NOMO-1 treated with dmso at 0.1 percent for 144 hours (cell line): ENCODE results near the gene PPM1M.

Source experiments
- DNase-seq: peaks from one replicate; lab custom pipeline; 2025; ENCODE audit not compliant: unreplicated experiment; lab: John Stamatoyannopoulos, UW

The PPM1M gene

DNA sequence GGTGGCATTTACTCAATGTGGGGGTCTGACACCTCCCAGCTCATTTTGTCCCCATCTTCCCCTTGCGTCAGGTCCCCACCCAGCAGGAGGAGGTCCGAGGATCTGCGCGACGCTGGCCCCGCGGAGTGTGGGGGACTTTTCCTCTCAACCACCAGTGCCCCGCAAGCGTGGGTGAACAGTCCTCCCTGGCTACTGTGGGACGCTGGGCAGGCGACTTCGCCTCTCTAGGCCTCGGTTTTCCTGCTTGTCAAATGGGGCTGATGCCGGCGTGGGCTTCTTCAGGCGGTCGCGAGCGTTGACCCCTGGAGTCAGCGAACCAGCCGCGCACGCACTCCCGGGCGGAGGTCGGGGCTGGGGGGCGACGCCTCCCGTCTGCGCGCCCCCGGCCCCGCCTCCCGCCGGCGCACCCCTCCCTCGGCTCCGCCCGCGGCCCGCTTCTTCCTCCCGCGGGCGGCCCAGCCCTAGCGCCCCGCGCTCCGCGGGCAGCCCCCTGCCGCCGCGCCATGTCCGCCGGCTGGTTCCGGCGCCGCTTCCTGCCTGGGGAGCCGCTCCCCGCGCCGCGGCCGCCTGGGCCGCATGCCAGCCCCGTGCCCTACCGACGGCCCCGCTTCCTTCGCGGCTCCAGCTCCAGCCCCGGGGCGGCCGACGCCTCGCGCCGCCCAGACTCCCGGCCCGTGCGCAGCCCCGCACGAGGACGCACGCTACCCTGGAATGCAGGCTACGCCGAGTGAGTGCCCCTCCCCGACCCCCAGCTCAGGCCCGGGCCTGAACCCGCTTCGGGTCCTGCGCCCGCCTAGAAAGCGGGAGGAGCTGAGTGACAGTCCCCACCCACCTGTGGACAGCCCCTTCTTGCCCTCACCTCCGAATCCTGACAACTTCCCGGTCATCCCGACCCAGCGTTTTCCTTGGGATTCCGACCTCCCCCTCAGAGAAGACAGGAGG, at the start of gene PPM1M:
Gene PPM1M (plus strand): TSS at position 438 of the 942 bp plus-strand sequence. CDS start 66 bp downstream, at position 504.
- DNase-seq: no peak

DNA sequence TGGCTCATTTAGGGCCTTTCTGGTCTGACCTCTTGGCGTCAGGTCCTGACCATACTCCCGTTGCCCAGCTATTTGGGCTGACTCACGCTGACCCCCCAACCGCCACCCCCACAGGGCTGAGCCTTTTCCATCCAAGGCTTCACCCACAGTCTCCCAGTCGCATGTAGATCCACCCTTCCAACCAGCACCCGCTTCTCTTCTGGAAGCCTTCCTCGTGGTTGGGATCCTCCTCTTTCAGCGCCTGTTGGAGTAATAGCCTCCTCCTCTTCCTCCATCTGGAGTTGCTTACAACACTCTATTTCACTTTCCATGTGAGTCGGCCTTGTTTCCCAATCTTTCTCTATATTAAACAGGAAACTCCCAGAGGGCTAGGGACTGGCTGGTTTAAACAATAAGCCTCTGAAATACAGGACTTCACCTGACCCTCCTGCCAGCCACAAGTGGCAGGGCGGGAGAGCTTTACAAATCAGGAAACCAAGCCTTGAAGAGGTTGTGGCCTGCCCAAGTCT, 49.7 kb upstream of the PPM1M start:
- DNase-seq: peak; percentile 24

DNA sequence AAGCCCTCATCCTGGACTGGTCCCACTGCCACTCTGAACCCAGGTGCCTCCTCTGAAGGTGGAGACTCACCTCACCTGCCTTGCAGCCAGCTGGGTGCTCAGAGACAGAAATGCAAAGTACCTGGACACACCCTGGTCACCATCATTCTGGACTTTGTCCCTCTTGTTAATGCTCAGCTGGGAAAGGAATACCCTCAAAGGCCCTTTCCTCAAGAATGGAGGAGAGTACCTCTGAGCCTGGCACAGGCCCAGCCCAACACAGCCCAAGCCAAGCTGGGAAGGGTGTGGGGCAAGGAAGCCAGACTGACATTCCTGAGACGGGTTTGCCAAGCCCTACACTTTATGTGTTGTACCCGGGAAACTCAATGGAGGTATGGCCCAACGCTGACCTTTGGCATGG, 48.6 kb upstream of the PPM1M start:
- no peak for DNase-seq

DNA sequence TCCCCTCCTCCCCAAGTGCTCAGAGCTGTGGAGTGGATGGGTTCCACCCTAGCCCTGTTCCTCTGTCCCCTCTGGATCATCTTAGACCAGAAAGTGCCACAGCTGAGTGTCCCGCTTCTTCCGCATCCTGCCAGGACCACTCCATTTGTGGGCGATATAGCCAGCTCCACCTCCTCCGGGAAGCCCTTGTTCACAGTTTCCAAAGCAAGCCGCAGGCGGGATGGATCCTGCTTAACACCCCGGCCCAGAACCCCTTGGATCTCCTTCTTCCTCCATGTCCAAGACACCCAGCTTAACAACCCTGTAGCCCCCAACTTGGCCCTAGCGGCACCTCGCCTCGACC, 48.1 kb upstream of the PPM1M start:
- no peak for DNase-seq

DNA sequence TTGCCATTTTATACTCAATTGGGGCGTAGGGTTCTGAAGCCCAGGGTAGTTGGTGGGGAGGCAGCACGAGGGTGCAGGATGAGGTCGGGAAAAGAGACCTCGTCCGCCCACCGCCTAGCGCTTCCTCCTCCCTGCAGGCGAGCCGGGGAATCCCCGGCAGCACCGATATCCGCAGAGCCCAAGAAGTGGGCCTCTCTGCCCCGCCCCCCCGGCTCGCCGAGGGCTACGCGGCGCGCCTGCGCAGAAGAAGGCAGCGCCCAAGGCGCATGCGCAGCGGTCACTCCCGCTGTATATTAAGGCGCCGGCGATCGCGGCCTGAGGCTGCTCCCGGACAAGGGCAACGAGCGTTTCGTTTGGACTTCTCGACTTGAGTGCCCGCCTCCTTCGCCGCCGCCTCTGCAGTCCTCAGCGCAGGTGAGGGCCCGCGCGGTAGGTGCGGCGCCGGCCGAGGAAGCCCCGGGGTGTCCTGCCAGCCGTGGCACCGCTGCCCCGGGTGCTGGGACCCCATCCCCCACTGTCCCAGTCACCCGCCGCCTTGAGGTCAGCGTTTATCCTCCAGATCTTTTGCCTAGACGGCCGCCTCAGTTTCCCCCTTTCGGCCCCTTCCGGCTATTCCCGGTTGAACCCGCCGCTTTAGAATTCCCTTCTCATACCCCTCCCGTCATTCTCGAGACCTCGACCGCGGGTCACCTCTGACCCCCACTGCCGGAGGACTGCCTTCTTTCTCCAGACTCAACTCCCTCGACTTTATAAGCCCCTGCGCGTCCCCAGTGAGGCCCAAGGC, 47.5 kb upstream of the PPM1M start, which contains the start of gene ALAS1:
Gene ALAS1 (plus strand): TSS at position 319 of the 784 bp plus-strand sequence. CDS start 1,082 bp downstream, outside the sequence.
- peak; percentile 86 for DNase-seq

DNA sequence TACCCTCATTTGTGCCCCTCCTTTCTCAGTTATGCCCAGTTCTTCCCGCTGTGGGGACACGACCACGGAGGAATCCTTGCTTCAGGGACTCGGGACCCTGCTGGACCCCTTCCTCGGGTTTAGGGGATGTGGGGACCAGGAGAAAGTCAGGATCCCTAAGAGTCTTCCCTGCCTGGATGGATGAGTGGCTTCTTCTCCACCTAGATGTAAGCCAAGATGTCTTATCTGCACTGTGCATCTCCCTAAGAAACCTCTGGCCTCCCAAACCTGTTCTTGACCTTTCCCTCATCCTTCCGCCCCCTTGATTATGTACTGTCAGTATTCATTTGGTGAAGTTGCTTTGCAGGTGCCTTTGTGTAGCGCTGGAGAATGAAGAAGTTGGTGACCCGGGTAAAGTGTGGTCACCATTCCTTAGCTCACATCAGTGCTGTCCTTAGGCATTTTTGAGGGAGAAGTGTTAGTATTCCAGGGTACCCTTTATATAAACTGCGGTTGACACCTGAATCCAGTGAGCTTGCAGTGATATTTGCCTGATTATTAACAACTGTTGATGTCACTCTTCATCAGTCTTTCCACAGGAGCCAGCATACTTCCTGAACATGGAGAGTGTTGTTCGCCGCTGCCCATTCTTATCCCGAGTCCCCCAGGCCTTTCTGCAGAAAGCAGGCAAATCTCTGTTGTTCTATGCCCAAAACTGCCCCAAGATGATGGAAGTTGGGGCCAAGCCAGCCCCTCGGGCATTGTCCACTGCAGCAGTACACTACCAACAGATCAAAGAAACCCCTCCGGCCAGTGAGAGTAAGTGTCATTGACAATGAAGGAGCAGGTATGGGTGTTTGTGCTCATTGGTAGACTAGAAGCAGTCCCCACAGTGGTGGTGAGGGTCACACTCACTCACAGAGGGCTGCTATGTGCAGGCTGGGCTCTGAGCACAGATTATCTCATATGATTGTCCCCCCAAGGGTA, 46.6 kb upstream of the PPM1M start:
- DNase-seq: no peak

DNA sequence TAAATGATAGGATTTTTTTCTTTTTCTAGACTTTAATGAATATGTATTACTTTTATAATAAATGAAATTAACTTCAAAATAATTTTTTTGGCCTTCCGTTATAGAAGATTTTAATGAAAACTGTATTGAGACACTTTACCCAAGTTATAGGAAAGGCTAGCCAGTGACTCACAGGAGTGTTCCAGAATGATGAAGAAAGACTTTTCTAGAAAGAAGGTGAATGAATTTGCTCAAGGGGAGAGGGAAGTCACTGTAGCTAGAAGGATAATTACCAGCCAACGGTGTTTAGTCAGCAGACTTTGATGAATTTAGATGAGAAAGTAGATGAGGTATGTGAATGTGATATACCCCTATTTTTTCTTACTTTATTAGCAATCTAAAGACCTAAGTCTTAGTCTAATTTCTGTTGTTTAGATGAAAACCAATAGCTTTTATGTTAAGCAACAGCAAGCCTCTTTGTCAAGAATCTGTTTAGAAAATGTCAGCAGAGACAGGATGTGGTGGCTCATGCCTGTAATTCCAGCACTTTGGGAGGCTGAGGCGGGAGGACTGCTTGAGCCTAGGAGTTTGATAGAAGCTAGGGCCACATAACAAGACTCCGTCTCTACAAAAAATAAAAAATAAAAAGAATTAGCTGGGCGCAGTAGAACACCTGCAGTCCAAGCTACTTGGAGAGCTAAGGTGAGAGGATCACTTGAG, 44.4 kb upstream of the PPM1M start:
- DNase-seq: peak; percentile 26

GRCh38 chr3:52202384-52203077, 43.0 kb upstream of the PPM1M start:
- DNase-seq: peak; percentile 87

GRCh38 chr3:52203701-52204100, 41.9 kb upstream of the PPM1M start:
- DNase-seq: no peak

DNA sequence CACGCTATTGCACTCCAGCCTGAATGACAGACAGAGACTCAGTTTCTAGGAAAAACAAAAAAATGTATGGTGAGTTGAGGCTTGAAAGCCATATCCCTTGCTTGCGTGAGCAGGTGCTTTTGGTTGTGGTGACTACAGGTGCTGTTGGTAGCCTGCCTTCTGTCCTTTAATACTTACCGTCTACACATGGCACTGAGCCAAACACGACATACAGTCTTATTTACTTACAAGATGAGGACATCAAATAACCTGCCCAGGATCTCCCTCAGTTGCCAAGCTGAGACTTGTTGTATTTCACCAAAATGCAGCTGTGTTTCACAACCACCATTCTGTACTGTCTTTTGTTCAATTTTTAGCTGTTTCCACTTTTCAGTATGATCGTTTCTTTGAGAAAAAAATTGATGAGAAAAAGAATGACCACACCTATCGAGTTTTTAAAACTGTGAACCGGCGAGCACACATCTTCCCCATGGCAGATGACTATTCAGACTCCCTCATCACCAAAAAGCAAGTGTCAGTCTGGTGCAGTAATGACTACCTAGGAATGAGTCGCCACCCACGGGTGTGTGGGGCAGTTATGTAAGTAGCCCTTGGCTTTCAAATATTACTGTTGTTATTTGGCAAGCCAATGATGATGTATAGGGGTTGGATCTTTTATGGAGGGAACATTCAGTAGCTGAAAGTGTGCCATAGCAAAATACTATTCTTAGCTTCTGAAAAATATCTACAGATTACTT, 41.1 kb upstream of the PPM1M start:
- DNase-seq: peak; percentile 25

DNA sequence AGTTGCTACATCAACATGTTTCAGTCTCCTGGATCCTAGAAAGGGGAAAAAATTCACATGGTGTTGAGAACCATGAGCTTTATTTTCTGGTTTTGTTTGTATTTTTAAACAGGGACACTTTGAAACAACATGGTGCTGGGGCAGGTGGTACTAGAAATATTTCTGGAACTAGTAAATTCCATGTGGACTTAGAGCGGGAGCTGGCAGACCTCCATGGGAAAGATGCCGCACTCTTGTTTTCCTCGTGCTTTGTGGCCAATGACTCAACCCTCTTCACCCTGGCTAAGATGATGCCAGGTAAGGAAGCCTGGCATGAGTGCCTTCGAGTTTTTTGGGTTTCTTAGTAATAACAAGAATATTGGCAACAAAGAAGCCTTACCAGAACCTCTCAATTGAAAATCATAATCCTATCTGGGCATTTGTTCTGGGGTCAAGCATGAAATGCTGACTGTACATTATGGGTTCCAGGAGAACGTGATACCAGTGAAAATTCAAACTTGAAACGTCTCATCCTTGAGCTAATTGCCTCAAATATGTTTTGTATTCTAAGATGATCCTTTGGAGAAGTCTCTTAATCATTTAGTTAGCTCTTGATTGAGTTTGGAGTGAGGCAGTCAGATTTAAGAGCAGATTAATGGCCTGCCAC, 39.7 kb upstream of the PPM1M start:
- no peak for DNase-seq

DNA sequence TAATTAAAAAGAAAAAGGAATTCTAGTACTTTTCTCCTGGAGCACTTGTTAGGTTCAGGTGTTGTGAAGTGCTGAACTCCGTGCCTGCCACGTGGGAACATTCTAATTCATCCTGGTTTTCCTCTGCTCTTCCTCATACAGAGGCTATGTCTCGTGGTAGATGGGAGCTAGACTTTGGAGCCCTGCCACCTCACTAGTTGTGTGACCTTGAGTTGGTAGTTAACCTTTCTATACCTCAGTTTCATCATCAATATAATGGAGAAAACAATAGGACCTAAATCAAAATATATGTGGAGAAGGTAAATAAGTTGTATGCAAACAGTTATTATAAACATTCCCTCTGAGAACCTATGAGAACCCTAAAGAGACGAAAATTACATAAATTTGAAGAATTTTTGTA, 37.0 kb upstream of the PPM1M start:
- no peak for DNase-seq

- no peak for DNase-seq
Observed at GRCh38 chr3:52210037-52210436, 35.5 kb upstream of the PPM1M start.

- DNase-seq: peak; percentile 55
Observed at GRCh38 chr3:52210550-52211046, 35.0 kb upstream of the PPM1M start.

- DNase-seq: no peak
Observed at GRCh38 chr3:52211268-52211891, 34.2 kb upstream of the PPM1M start.

DNA sequence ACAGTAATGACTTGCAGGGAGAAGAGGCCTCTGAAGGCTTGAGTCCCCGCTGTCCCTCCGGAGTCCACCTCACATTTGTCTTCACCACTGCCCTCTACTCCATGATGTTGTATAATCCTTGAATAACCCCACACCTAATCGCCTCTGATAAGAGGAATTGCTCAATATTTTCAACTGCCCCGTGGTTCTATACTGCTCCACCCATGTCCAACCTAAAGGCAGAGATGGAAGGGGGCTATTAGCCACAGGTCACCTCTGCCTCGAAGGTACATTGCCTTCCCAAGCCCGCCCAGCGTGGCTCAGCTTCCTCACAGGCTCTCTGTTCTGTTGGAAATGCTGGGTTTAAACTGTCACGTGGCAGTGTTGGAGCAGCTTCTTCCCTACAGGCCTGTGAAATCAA, 32.6 kb upstream of the PPM1M start:
- no peak for DNase-seq

GRCh38 chr3:52213901-52214300, 31.7 kb upstream of the PPM1M start:
- no peak for DNase-seq

- DNase-seq: no peak
Observed at GRCh38 chr3:52215351-52215750, 30.2 kb upstream of the PPM1M start.
